Testis (tissue), 3 donors: ENCODE results near the gene UGT2B17. TPM values are rescaled to one million over a fixed set of nuclear protein-coding genes. Genes with fewer than 3 reads are reported as not detected.
"Not testable (repeated sequence)": the region's sequence is repeated elsewhere in the genome, so short reads cannot be mapped to it uniquely, and the experiment has no call there.

Experiments used
- DNase-seq: peaks from one replicate; pipeline ENCODE4 v3.0.0-alpha.2; 2019
- H3K27ac ChIP-seq, 2 donors: fragments of 200-600 bp; sonication (generic); one replicate each; pipeline ENCODE4 v1.5.1; 2019
- H3K27me3 ChIP-seq: fragments of 200-600 bp; sonication (generic); one replicate; pipeline ENCODE4 v1.5.1; 2019
- H3K36me3 ChIP-seq: fragments of 200-600 bp; sonication (generic); one replicate; pipeline ENCODE4 v1.5.1; 2017; ENCODE audit warnings: low read depth; ENCODE audit errors: missing control alignments
- H3K4me1 ChIP-seq: fragments of 200-600 bp; sonication (generic); one replicate; pipeline ENCODE4 v1.5.1; 2019
- H3K4me3 ChIP-seq, 2 donors: fragments of 200-600 bp; sonication (generic); one replicate each; pipeline ENCODE4 v1.5.1; 2017 to 2019
- H3K9me3 ChIP-seq: fragments of 200-600 bp; sonication (generic); one replicate; pipeline ENCODE4 v1.5.1; 2017
- CTCF ChIP-seq, 3 experiments: fragments of 450-650 bp in 2 of 3; fragments of 200-600 bp in 1 of 3; sonication (generic) in 1 of 3; IDR thresholded peaks; one replicate each; pipeline ENCODE4 v1.5.1; 2016 to 2019; ENCODE audit warnings: antibody characterized with exemption in 3 of 3, mild to moderate bottlenecking in 2 of 3, moderate library complexity in 1 of 3
- POLR2A ChIP-seq: fragments of 450-650 bp; IDR thresholded peaks from one replicate; pipeline ENCODE4 v1.6.1; 2017; ENCODE audit warnings: antibody characterized with exemption, mild to moderate bottlenecking, moderate library complexity
- WGBS, 2 donors: methylation state at CpG; one replicate each; pipeline ENCODE4 v1.1.5; 2018; 5-methylcytosine and 5-hydroxymethylcytosine counted together
- intact Hi-C: fragments of 100-400 bp; cut with DNase I; formaldehyde crosslinking; loops from one replicate; pipeline ENCODE4 v1.15.1; 2023; ENCODE audit warnings: low total_unique reads
- polyA plus RNA-seq: library from polyadenylated mRNA; stranded (reverse); fragments of 350-450 nt; fragmentation: Illumina TruSeq; extraction: RNeasy Lipid Tissue Mini Kit (QIAGEN cat#74804); gene quantifications from one replicate; pipeline ENCODE4 v1.2.3, GENCODE V29; 2014; ENCODE audit warnings: low read depth, low replicate concordance; ENCODE audit not compliant: insufficient read depth
- total RNA-seq, 2 donors: library from RNA; depleted of rRNA; stranded (reverse); fragments of >200 nt; gene quantifications; one replicate each; pipeline ENCODE4 v1.2.3, GENCODE V29; 2016

Gene UGT2B17
- total and polyA plus RNA-seq, 3 donors from 2014 or later: 0.24 TPM; not detected in 2

DNA sequence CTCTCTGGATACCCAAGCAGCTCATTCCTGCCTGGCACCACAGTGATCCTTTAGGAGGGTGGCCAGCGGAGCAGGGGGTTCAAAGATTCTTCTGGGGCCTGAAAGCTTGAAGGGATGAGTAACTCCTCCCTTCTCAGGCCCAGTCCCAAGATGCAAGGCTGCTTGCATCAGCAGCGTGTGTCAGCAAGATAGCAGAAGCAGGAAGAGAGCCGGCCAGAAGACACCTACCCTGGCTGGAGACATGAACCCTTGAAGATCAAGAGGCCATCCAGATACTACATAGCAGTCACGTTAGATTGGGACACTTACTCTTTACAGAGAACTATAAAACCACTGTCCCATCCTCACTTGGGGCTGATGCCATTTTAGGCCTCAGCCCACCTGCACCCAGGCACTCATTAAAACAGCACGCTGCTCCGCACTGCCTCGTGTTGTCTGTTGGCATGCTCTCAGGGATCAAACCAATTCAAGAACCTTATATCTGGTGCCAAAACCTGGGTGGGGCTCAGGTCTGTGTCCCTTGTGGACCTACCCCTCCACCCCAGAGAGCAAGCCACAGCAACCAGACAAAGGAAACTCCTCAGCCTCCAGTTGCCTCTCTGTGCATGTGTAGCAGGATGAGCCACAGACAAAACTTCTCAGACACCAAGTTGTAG is 6.5 kb downstream of the UGT2B17 start:
- TF ChIP-seq POLR2A: no peak
- no peak for TF ChIP-seq CTCF (IDR thresholded peaks at IDR 0.05)
- Histone ChIP-seq H3K4me3 (no peak overlapping the region), H3K4me1 (no peaks in the 10 kb centered on the region), H3K27ac (no peak overlapping the region), H3K27me3 (no peaks in the 10 kb centered on the region), H3K36me3 (no peaks in the 10 kb centered on the region), H3K9me3 (no peaks in the 10 kb centered on the region)
- DNase-seq: no peak
- WGBS, 2 donors: 73 to 84% methylated on average over 3 to 7 of the region's 7 CpGs
- intact Hi-C loops: no loop called here

- H3K4me1 ChIP-seq, H3K27ac ChIP-seq, H3K4me3 ChIP-seq, intact Hi-C loops, DNase-seq, H3K9me3 ChIP-seq, H3K36me3 ChIP-seq, H3K27me3 ChIP-seq: not testable (repeated sequence)
- no CpG with 5 or more reads among the region's 1 CpG for WGBS, 2 donors
Measured at GRCh38 chr4:68569036-68569435, 7.1 kb downstream of the UGT2B17 start.

GRCh38 chr4:68568535-68568934 is 7.6 kb downstream of the UGT2B17 start:
- H3K4me3 ChIP-seq, DNase-seq, H3K9me3 ChIP-seq, H3K4me1 ChIP-seq, H3K36me3 ChIP-seq, intact Hi-C loops, H3K27ac ChIP-seq, H3K27me3 ChIP-seq: not testable (repeated sequence)
- WGBS, 2 donors: 40 to 41% methylated on average over 4 of the region's 4 CpGs

GRCh38 chr4:68566364-68566763 is 9.8 kb downstream of the UGT2B17 start:
- H3K9me3 ChIP-seq, H3K4me3 ChIP-seq, DNase-seq, H3K36me3 ChIP-seq, H3K4me1 ChIP-seq, intact Hi-C loops, H3K27ac ChIP-seq, H3K27me3 ChIP-seq: not testable (repeated sequence)
- WGBS, 2 donors: 80 to 87% methylated on average over 1 of the region's 1 CpG

DNA sequence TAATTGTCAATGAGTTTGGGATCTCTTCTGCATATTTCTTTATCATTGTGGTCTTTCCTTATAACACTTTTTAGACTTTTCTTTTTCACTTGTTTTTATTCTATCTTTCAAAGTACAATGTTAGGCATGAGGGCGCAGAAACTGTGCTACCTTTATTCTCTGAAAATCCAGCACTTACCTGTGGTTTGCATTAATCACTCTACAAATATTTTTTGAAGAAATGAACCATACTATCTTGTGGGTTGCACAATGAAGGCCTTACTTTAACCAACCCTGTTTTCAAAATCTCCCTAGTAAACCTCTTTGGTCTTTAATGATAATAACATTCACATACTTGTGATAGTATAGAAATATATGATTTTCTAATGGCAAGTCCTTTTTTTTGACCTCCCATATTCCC is 11.0 kb downstream of the UGT2B17 start:
- H3K36me3 ChIP-seq, H3K27me3 ChIP-seq, H3K27ac ChIP-seq, H3K4me1 ChIP-seq, H3K4me3 ChIP-seq, DNase-seq, intact Hi-C loops, H3K9me3 ChIP-seq: not testable (repeated sequence)
- WGBS, 2 donors: 74 to 89% methylated on average over 1 of the region's 1 CpG

DNA sequence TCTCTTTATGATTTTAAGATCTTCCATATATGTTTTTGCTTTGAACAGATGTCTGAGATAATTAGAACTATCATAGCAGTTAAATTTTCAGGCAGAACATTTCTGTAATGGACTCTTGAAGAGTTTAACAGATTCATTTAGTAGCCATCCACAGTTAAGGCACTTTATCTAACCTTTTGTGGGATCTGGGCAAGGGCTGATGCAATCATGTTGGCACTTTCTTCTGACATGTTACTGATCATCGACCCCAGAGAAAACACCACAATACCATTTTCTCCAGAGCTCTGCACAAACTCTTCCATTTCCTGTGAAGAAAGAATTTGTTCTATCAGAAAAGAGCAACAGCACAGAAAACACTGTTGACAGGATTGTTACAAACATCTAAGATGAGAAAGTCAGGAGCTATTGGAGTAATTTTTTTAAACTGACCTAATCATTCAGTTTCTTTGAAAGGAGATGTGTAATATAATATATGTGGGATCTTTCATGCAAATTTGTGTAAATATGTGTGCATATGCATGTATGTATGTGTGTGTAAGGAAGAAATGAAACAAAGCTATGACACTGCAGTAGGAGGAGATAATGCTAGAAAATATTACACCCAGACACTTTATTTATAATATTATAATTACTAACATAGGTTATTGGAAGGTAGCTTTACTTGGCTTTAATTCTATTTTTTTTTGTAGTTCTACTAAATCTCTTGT is 15.6 kb downstream of the UGT2B17 start:
- H3K4me1 ChIP-seq, H3K36me3 ChIP-seq, H3K9me3 ChIP-seq, intact Hi-C loops, H3K27ac ChIP-seq, H3K4me3 ChIP-seq, DNase-seq, H3K27me3 ChIP-seq: not testable (repeated sequence)
- WGBS, 2 donors: no CpG with 5 or more reads among the region's 1 CpG

- H3K27me3 ChIP-seq, H3K4me1 ChIP-seq, H3K4me3 ChIP-seq, intact Hi-C loops, H3K36me3 ChIP-seq, H3K27ac ChIP-seq, DNase-seq, H3K9me3 ChIP-seq: not testable (repeated sequence)
- 75% methylated on average over 1 of the region's 1 CpG; no CpG with 5 or more reads in 1 of the 2 donors for WGBS, 2 donors
Measured at GRCh38 chr4:68553830-68554229, 22.3 kb downstream of the UGT2B17 start.

- 59 to 63% methylated on average over 5 of the region's 5 CpGs for WGBS, 2 donors
Measured at GRCh38 chr4:68552818-68553811, 23.0 kb downstream of the UGT2B17 start.

DNA sequence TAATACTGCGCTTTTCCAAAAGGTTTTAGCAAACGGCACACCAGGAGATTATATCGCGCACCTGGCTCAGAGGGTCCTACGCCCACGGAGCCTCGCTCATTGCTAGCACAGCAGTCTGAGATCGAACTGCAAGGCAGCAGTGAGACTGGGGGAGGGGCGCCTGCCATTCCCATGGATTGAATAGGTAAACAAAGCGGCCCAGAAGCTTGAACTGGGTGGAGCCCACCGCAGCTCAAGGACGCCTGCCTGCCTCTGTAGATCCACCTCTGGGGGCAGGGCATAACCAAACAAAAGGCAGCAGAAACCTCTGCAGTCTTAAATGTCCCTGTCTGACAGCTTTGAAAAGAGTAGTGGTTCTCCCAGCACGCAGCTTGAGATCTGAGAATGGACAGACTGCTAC is 33.4 kb downstream of the UGT2B17 start:
- H3K9me3 ChIP-seq, intact Hi-C loops, H3K36me3 ChIP-seq, H3K27ac ChIP-seq, H3K4me3 ChIP-seq, H3K4me1 ChIP-seq, DNase-seq, H3K27me3 ChIP-seq: not testable (repeated sequence)
- 79 to 90% methylated on average over 7 to 11 of the region's 13 CpGs for WGBS, 2 donors

More at GRCh38 chr4:68552818-68553811, 23.0 kb downstream of the UGT2B17 start:
- DNase-seq, H3K4me3 ChIP-seq, H3K4me1 ChIP-seq, H3K27me3 ChIP-seq, H3K36me3 ChIP-seq, intact Hi-C loops, H3K27ac ChIP-seq, H3K9me3 ChIP-seq: not testable (repeated sequence)
